ENCODE measurements around the gene MEMO1. TPM values are rescaled to one million over a fixed set of nuclear protein-coding genes. Genes with fewer than 3 reads are reported as not detected.

The MEMO1 gene
- total RNA-seq, 2 experiments from 2014 or later, result 39.6 to 39.8 TPM

DNA sequence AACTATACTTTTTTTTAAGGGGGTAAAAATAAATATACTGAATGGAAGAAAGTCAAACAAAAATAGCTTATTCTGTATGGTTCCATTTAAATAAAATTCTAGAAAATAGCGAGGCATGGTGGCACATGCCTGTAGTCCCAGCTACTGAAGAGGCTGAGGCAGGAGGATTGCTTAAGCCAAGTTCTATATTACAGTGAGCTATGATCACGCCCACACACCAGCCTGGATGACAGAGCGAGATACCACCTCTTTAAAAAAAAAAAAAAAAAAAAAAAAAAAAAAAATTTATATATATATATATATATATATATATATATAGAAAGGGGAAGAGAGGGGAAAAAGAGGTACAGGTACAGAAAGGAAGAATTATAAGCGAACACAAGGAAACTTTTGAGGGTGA, 77.7 kb downstream of the MEMO1 start:
- Mint-ChIP-seq H3K4me1 (ENCODE audit: low read depth) (peaks cover 17% of the 10 kb centered on the region), H3K36me3 (ENCODE audit: low read depth) (peaks cover 17% of the 10 kb centered on the region), H3K27me3 (no peaks in the 10 kb centered on the region), H3K27ac (peak overlapping the region; percentile 13), H3K9me3 (no peaks in the 10 kb centered on the region), H3K4me3 (no peak overlapping the region)
- Histone ChIP-seq H3K36me3 (ENCODE audit: insufficient read depth, low read length) (no peaks in the 10 kb centered on the region), H3K4me3 (ENCODE audit: low read length) (no peak overlapping the region), H3K9me3 (ENCODE audit: control insufficient read depth in 1 of 2, insufficient read depth in 1 of 2, low read length in 2 of 2) (no peaks in the 10 kb centered on the region), H3K27ac (ENCODE audit: low read depth in 1 of 2, low read length in 2 of 2) (no peak overlapping the region), H3K27me3 (ENCODE audit: control insufficient read depth in 1 of 2, insufficient read depth in 2 of 2, low read length in 2 of 2) (no peaks in the 10 kb centered on the region), H3K4me1 (ENCODE audit: insufficient read depth, low read length) (peaks cover 9% of the 10 kb centered on the region)
- ChIA-PET POLR2A (interaction anchor here (0.6 to 1.2 kb wide), 2 partner anchors 25 to 96 kb away, joined by 3 to 4 read pairs; no protein-coding TSS in a partner anchor), CTCF (no interaction called here)
- intact Hi-C loops (cut with DNase I, micrococcal nuclease), result no loop called here
- ATAC-seq (ENCODE audit: poor library complexity) (no peak), DNase-seq (no peak)
- TF ChIP-seq, protein P1, sequence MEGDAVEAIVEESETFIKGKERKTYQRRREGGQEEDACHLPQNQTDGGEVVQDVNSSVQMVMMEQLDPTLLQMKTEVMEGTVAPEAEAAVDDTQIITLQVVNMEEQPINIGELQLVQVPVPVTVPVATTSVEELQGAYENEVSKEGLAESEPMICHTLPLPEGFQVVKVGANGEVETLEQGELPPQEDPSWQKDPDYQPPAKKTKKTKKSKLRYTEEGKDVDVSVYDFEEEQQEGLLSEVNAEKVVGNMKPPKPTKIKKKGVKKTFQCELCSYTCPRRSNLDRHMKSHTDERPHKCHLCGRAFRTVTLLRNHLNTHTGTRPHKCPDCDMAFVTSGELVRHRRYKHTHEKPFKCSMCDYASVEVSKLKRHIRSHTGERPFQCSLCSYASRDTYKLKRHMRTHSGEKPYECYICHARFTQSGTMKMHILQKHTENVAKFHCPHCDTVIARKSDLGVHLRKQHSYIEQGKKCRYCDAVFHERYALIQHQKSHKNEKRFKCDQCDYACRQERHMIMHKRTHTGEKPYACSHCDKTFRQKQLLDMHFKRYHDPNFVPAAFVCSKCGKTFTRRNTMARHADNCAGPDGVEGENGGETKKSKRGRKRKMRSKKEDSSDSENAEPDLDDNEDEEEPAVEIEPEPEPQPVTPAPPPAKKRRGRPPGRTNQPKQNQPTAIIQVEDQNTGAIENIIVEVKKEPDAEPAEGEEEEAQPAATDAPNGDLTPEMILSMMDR (IDR thresholded peaks at IDR 0.05), result no peak

DNA sequence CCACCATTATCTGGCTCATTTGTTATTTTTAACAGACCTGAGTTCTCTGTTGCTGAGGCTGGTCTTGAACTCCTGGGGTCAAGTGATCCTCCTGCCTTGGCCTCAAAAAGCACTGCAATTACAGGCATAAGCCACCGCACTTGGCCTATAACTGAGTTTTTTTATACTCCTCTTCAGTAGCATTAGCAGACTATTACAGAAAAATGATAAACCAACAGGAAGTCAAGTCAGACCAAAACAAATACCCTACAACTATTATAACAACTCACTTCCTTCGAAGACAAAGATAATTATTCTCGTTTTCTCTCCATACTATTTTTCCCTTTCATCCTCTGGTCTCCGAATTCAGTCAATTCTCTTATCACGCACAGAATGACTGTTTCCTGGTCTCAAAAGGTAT, 78.2 kb downstream of the MEMO1 start:
- DNase-seq (no peak), ATAC-seq (ENCODE audit: poor library complexity) (no peak)
- Mint-ChIP-seq H3K9me3 (no peaks in the 10 kb centered on the region), H3K36me3 (ENCODE audit: low read depth) (peaks cover 17% of the 10 kb centered on the region), H3K4me3 (no peak overlapping the region), H3K27me3 (no peaks in the 10 kb centered on the region), H3K27ac (peak overlapping the region; percentile 13), H3K4me1 (ENCODE audit: low read depth) (peaks cover 17% of the 10 kb centered on the region)
- H3K36me3 ChIP-seq (ENCODE audit: insufficient read depth, low read length), result no peaks in the 10 kb centered on the region
- H3K27me3 ChIP-seq (ENCODE audit: control insufficient read depth in 1 of 2, insufficient read depth in 2 of 2, low read length in 2 of 2), result no peaks in the 10 kb centered on the region
- intact Hi-C loops (cut with DNase I, micrococcal nuclease), result no loop called here
- no peak overlapping the region for H3K4me3 ChIP-seq (ENCODE audit: low read length)
- no peak overlapping the region for H3K27ac ChIP-seq (ENCODE audit: low read depth in 1 of 2, low read length in 2 of 2)
- no peaks in the 10 kb centered on the region for H3K9me3 ChIP-seq (ENCODE audit: control insufficient read depth in 1 of 2, insufficient read depth in 1 of 2, low read length in 2 of 2)
- H3K4me1 ChIP-seq (ENCODE audit: insufficient read depth, low read length), result peaks cover 9% of the 10 kb centered on the region
- POLR2A ChIA-PET, result no interaction called here
- TF ChIP-seq, protein P1 (IDR thresholded peaks at IDR 0.05), result no peak
- CTCF ChIA-PET, result no interaction called here

DNA sequence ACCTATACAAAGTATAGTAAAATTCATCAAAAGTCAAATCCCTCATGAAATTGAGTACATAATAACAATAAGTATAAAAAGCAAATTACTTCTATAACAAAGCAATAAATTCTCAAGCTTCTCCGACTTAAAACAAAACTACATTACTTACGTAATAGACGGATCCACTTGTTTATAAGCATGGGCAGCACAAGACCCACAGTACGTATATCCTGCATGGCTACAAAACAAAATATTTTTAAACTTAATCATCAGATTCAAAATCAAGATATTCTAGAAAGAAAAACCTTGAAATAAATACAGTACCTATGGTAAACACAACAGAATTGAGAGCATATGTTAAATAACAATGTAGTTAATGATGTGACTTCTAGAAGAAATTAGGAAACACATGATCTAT, 78.9 kb downstream of the MEMO1 start:
- peaks cover 22% of the 10 kb centered on the region for H3K36me3 Mint-ChIP-seq (ENCODE audit: low read depth)
- ChIA-PET CTCF (no interaction called here), POLR2A (no interaction called here)
- TF ChIP-seq, protein P1 (IDR thresholded peaks at IDR 0.05), result no peak
- no peak overlapping the region for H3K4me3 ChIP-seq (ENCODE audit: low read length)
- intact Hi-C loops (cut with DNase I, micrococcal nuclease), result no loop called here
- H3K27me3 Mint-ChIP-seq, result no peaks in the 10 kb centered on the region
- H3K4me3 Mint-ChIP-seq, result no peak overlapping the region
- no peaks in the 10 kb centered on the region for H3K27me3 ChIP-seq (ENCODE audit: control insufficient read depth in 1 of 2, insufficient read depth in 2 of 2, low read length in 2 of 2)
- peaks cover 9% of the 10 kb centered on the region for H3K4me1 ChIP-seq (ENCODE audit: insufficient read depth, low read length)
- no peak overlapping the region for H3K27ac ChIP-seq (ENCODE audit: low read depth in 1 of 2, low read length in 2 of 2)
- peaks cover 17% of the 10 kb centered on the region for H3K4me1 Mint-ChIP-seq (ENCODE audit: low read depth)
- DNase-seq (no peak), ATAC-seq (ENCODE audit: poor library complexity) (no peak)
- H3K36me3 ChIP-seq (ENCODE audit: insufficient read depth, low read length), result no peaks in the 10 kb centered on the region
- no peaks in the 10 kb centered on the region for H3K9me3 ChIP-seq (ENCODE audit: control insufficient read depth in 1 of 2, insufficient read depth in 1 of 2, low read length in 2 of 2)
- H3K9me3 Mint-ChIP-seq, result no peaks in the 10 kb centered on the region
- no peak overlapping the region for H3K27ac Mint-ChIP-seq
